Smooth muscle cell of the coronary artery (primary cell): ENCODE data around the gene C16orf82. TPM values are rescaled to one million over a fixed set of nuclear protein-coding genes. Genes with fewer than 3 reads are reported as not detected.

Experiments used
- total RNA-seq: library from RNA; depleted of rRNA; stranded (reverse); fragments of >200 nt; gene quantifications from 2 replicates; pipeline ENCODE4 v1.2.3, GENCODE V29; 2014; ENCODE audit warnings: low replicate concordance

Gene C16orf82
- not detected in 2 replicates for total RNA-seq

DNA sequence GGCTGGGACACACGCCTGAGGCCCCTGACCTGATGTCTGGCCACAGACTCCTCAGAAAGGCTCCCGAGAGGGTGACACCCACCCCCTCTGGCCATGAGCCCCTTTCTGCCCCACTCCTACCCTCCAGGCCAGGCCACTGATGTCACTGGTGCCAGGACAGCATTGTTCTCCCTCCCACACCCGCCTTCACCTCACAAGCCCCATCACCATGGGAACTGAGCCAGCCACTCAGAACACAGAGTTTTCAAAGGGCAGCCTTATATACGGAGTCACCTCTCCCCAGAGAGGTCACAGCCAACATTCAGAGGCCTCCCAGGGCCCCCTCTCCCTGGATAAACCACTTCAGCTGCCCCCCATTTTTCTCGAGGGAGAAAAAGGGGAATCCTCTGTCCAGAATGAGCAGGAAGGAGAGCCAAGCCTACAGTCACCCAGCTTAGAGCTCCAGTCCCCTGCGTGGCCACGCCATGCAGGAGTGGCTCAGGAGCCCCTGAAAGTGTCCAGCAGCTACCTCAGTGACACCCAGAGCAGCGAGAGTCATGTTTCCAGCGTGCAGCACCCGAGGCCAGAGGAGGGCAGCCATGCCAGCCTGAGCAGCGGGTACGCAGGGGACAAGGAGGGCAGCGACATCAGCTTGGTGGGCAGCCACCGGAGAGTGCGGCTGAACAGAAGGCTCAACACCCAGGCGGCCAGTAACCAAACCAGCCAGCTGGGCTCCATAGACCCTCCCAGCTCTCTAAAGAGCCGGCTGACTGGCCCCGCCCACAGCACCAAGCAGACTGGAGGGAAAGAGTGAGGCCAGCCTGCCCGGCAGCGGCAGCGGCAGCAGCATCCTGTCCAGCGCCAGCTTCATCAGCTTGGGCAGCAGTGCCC lies at the start of gene C16orf82:
Gene C16orf82, plus strand, starts transcription at position 260 of the 870 bp plus-strand sequence.

Other genes starting within 250 kb of the C16orf82 start
- gene KDM8, start 136.6 kb downstream of the C16orf82 start, total RNA-seq = 1.2 and 4.1 TPM in 2 replicates
- gene NSMCE1, start 201.8 kb downstream of the C16orf82 start, total RNA-seq = 118 and 205 TPM in 2 replicates
- gene IL4R, start 247.0 kb downstream of the C16orf82 start, total RNA-seq = 13.0 and 41.9 TPM in 2 replicates